Calu3 (cell line): ENCODE data around the gene ANKMY1. TPM values are rescaled to one million over a fixed set of nuclear protein-coding genes. Genes with fewer than 3 reads are reported as not detected.

Experiments
- BruUV-seq: library from RNA; stranded (reverse); fragments of 400-500 nt; replicated peaks from 2 replicates; lab custom pipeline; 2021; lab: Mats Ljungman, UMichigan
- CTCF ChIA-PET: fragments of 300-600 bp; sonication (Branson Sonifier 250); formaldehyde crosslinking; loops from one replicate; lab custom pipeline; 2022; ENCODE audit warnings: antibody characterized with exemption; lab: Charles Lee
- DNase-seq: peaks from one replicate; pipeline ENCODE4 v3.0.0; 2022
- H3K27ac Mint-ChIP-seq: one replicate; pipeline ENCODE4 v1.8.0; 2022; ENCODE audit warnings: mixed read lengths; ENCODE audit not compliant: unreplicated experiment
- H3K27me3 Mint-ChIP-seq: one replicate; pipeline ENCODE4 v1.8.0; 2022; ENCODE audit warnings: mixed read lengths; ENCODE audit not compliant: unreplicated experiment
- H3K36me3 Mint-ChIP-seq: one replicate; pipeline ENCODE4 v1.8.0; 2022; ENCODE audit warnings: mild to moderate bottlenecking, moderate library complexity, mixed read lengths; ENCODE audit not compliant: insufficient read depth, unreplicated experiment
- H3K4me1 Mint-ChIP-seq: one replicate; pipeline ENCODE4 v1.8.0; 2022; ENCODE audit warnings: mild to moderate bottlenecking, low read depth, mixed read lengths; ENCODE audit not compliant: unreplicated experiment
- H3K4me3 Mint-ChIP-seq: one replicate; pipeline ENCODE4 v1.8.0; 2022; ENCODE audit warnings: mild to moderate bottlenecking, low read depth, moderate library complexity, mixed read lengths; ENCODE audit not compliant: unreplicated experiment
- H3K9me3 Mint-ChIP-seq: one replicate; pipeline ENCODE4 v1.8.0; 2022; ENCODE audit warnings: low read depth, mixed read lengths; ENCODE audit not compliant: unreplicated experiment
- intact Hi-C: fragments of 100-400 bp; cut with micrococcal nuclease; formaldehyde crosslinking; loops from one replicate; pipeline ENCODE4 v1.10.0; 2022; ENCODE audit not compliant: unreplicated experiment
- total RNA-seq: library from RNA; stranded (reverse); gene quantifications from 2 replicates; pipeline ENCODE4 v1.2.3, GENCODE V29; 2022
- TF ChIP-seq, protein P1 (sequence below): fragments of 200-600 bp; IDR thresholded peaks from one replicate; pipeline ENCODE4 v1.8.0; 2022; ENCODE audit warnings: antibody characterized with exemption; ENCODE audit not compliant: unreplicated experiment

ANKMY1 gene
- total RNA-seq, 1 experiment from 2014 or later = 38.2 TPM

DNA sequence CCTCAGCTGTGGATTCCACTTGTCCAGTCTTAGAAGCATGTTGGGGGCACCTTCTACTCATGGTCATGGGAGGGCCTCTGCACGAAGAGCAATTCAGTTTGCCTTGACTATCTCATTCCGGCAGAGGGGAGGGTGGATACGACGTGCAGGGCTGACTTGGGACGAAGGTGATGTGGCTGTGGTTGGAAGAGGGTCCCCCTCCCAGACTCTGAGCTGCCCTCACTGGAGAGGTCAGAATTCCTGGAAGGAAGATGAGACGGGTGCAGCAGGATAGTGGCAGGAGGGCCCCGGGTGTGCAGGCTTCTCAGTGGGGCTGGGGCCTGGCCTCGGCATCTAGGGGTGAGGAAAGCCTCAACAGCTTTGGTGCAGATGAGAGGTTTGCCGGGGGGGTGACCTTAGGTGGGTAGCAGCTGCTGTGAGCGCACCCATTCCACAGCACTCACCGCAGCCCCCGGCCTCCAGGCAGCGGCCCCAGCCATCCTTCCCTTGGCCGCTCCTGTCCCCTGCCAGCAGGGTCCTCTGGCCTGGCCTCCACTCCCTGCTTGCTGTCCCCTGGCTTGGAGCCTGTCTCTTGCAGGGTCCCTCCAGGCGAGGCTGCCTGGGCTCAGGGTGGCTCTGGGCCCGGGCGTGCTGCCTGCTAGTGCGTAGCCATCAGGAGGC, 13.7 kb upstream of the ANKMY1 start:
- CTCF ChIA-PET = no interaction called here
- DNase-seq = no peak
- BruUV-seq = no TSS peak

DNA sequence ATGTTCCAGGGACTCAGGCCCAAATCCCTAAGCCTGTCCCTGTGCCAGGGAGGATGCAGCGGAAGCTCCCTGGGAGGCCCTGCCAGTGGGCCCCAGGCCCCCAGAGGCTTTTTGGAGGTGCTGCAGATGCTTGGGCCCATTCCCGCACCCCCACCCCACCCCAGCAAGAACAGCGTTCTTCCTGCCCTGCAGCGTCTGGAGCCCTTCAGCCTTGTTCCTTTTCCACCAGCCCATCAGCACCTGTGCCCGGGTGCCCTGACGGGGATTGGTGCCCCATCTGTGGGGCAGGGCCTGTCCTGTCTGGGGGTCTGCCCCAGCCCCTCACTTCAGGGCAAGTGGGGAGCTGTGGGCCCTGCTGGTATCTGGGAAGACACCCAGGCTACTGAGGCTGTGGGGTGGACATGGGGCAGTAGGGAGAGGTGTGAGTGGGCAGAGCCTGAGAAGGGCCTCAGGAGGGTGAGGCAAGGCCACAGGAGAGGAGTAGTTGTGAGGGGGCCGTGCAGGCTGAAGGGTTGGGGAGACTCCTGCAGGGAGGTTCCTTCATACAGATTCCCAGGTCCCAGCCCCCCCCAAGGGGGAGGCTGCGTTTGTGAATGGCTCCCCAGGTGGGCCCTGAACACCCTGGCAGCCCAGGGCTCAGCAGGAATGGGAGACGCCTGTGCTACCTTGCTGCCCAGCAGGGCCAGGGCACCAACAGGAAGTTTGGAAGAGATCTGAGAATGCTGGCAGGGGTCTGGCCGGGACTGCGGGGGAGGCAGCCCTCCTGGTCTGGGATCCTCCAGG, 12.9 kb upstream of the ANKMY1 start:
- Mint-ChIP-seq H3K9me3 (no peaks in the 10 kb centered on the region), H3K4me3 (no peak overlapping the region), H3K27ac (no peak overlapping the region), H3K36me3 (peaks cover 81% of the 10 kb centered on the region), H3K4me1 (peaks cover 13% of the 10 kb centered on the region), H3K27me3 (no peaks in the 10 kb centered on the region)
- TF ChIP-seq, protein P1, sequence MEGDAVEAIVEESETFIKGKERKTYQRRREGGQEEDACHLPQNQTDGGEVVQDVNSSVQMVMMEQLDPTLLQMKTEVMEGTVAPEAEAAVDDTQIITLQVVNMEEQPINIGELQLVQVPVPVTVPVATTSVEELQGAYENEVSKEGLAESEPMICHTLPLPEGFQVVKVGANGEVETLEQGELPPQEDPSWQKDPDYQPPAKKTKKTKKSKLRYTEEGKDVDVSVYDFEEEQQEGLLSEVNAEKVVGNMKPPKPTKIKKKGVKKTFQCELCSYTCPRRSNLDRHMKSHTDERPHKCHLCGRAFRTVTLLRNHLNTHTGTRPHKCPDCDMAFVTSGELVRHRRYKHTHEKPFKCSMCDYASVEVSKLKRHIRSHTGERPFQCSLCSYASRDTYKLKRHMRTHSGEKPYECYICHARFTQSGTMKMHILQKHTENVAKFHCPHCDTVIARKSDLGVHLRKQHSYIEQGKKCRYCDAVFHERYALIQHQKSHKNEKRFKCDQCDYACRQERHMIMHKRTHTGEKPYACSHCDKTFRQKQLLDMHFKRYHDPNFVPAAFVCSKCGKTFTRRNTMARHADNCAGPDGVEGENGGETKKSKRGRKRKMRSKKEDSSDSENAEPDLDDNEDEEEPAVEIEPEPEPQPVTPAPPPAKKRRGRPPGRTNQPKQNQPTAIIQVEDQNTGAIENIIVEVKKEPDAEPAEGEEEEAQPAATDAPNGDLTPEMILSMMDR = no peak
- BruUV-seq = no TSS peak
- CTCF ChIA-PET = no interaction called here
- intact Hi-C loops = no loop called here
- no peak for DNase-seq

More for the DNA sequence above, 13.7 kb upstream of the ANKMY1 start:
- Mint-ChIP-seq H3K9me3 (no peaks in the 10 kb centered on the region), H3K27me3 (no peaks in the 10 kb centered on the region), H3K27ac (no peak overlapping the region), H3K4me3 (no peak overlapping the region), H3K4me1 (peaks cover 10% of the 10 kb centered on the region), H3K36me3 (peaks cover 80% of the 10 kb centered on the region)
- TF ChIP-seq, protein P1 = no peak
- intact Hi-C loops = no loop called here

DNA sequence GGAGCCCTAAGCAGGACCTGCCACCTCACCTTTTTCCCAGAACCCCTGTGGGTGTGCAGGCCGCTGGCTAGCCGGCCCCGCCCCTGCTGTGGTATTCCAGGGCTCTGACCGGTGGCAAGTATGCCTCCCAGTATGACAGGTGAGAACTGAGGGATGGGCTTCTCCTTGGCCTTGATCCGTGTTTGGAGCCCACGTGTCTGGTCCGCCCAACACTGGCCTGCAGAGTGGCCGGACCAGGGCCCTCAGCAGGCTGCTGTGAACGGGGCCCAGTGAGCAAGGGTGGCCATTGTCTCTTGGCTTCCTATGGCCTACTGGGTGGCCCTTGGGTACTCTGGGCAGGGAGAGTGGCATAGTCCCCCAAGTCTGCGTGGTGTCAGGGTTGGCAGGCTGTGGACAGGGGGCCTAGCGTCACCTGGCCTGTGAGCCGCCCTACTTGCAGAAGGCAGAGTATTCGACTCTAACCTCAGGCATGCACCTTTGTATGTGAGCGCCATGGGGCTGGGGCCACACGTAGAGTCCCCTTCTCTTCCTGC, 12.3 kb upstream of the ANKMY1 start:
- H3K27me3 Mint-ChIP-seq = no peaks in the 10 kb centered on the region
- peak; percentile 42 for DNase-seq
- no TSS peak for BruUV-seq
- TF ChIP-seq, protein P1 = no peak
- peaks cover 81% of the 10 kb centered on the region for H3K36me3 Mint-ChIP-seq
- CTCF ChIA-PET = interaction anchor here (1.3 to 1.4 kb wide), 2 partner anchors 10 to 17 kb away, joined by 3 to 4 read pairs; partner anchors contain the start of gene CAPN10
- peak overlapping the region; percentile 88 for H3K27ac Mint-ChIP-seq
- H3K9me3 Mint-ChIP-seq = no peaks in the 10 kb centered on the region
- intact Hi-C loops = no loop called here
- peaks cover 20% of the 10 kb centered on the region for H3K4me1 Mint-ChIP-seq
- H3K4me3 Mint-ChIP-seq = peak overlapping the region; percentile 85

DNA sequence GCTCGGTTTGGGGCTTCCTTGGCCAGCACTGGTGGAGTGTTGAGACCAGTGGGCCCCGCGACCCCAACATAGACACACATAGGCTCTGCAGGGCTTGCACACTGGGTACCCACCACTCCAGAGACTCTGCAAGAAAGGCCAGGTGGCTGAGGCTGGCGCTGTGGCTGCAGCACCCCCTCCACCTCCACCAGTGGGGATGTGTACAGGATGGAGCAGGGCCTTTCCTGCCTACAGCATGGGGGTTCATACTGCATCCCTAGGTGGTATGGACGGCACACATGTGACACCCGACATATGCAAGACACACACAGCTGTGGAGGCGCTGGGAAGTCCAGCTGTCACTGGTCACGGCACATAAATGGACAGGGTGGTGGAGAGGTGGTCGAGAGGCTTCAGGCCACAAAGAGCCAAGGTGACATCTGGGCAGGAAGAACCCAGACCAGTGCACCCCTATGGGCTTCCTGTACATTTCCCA, 11.8 kb upstream of the ANKMY1 start:
- H3K36me3 Mint-ChIP-seq = peaks cover 83% of the 10 kb centered on the region
- peak overlapping the region; percentile 88 for H3K27ac Mint-ChIP-seq
- intact Hi-C loops = no loop called here
- no peaks in the 10 kb centered on the region for H3K9me3 Mint-ChIP-seq
- BruUV-seq = TSS peak; percentile 20
- no peaks in the 10 kb centered on the region for H3K27me3 Mint-ChIP-seq
- TF ChIP-seq, protein P1 = no peak
- peak overlapping the region; percentile 85 for H3K4me3 Mint-ChIP-seq
- peaks cover 25% of the 10 kb centered on the region for H3K4me1 Mint-ChIP-seq
- CTCF ChIA-PET = interaction anchor here (1.2 to 1.4 kb wide), 3 partner anchors 10 to 35 kb away, joined by 3 to 4 read pairs (median 3); partner anchors contain the start of gene CAPN10
- DNase-seq = no peak
